GM23338 (cell line): ENCODE measurements around the gene RNF180. TPM values are rescaled to one million over a fixed set of nuclear protein-coding genes. Genes with fewer than 3 reads are reported as not detected.

ENCODE experiments used
- ATAC-seq: fragments of 200-7000 bp; cut with Tn5 transposase; 3 replicates; pipeline ENCODE4 v1.9.1; 2020
- DNase-seq: peaks from one replicate; pipeline ENCODE4 v3.0.0-alpha.2; 2015; ENCODE audit warnings: low spot score
- H2AFZ ChIP-seq: fragments of 200-600 bp; sonication (generic); 2 replicates; pipeline ENCODE4 v1.8.0; 2016; ENCODE audit warnings: antibody characterized with exemption, mild to moderate bottlenecking, moderate library complexity
- H3F3A ChIP-seq: fragments of 200-600 bp; sonication (generic); replicated peaks from 2 replicates; pipeline ENCODE4 v1.8.0; 2017; ENCODE audit warnings: antibody characterized with exemption, mixed run types, low read depth
- H3K27ac ChIP-seq: fragments of 200-600 bp; sonication (generic); 2 replicates; pipeline ENCODE4 v1.6.1; 2016; ENCODE audit warnings: low read depth
- H3K27me3 ChIP-seq: fragments of 200-600 bp; sonication (generic); 2 replicates; pipeline ENCODE4 v1.8.0; 2016; ENCODE audit warnings: mild to moderate bottlenecking, mixed run types, moderate library complexity; ENCODE audit not compliant: insufficient read depth
- H3K36me3 ChIP-seq: fragments of 200-600 bp; sonication (generic); 2 replicates; pipeline ENCODE4 v1.8.0; 2016; ENCODE audit warnings: mild to moderate bottlenecking; ENCODE audit not compliant: insufficient read depth
- H3K4me1 ChIP-seq: fragments of 200-600 bp; sonication (generic); 2 replicates; pipeline ENCODE4 v1.8.0; 2016; ENCODE audit warnings: mild to moderate bottlenecking, moderate library complexity; ENCODE audit not compliant: insufficient read depth
- H3K4me2 ChIP-seq: fragments of 200-600 bp; sonication (generic); 2 replicates; pipeline ENCODE4 v1.7.1; 2017; ENCODE audit warnings: mixed run types
- H3K4me3 ChIP-seq: fragments of 200-600 bp; sonication (generic); 2 replicates; pipeline ENCODE4 v1.6.1; 2016; ENCODE audit warnings: mixed run types
- H3K79me2 ChIP-seq: fragments of 200-600 bp; sonication (generic); replicated peaks from 2 replicates; pipeline ENCODE4 v1.8.0; 2017; ENCODE audit warnings: mild to moderate bottlenecking; ENCODE audit not compliant: insufficient read depth
- H3K9me2 ChIP-seq: fragments of 200-600 bp; sonication (generic); 2 replicates; pipeline ENCODE4 v1.8.0; 2017; ENCODE audit not compliant: insufficient read depth
- H4K20me1 ChIP-seq: fragments of 200-600 bp; sonication (generic); replicated peaks from 2 replicates; pipeline ENCODE4 v1.8.0; 2017; ENCODE audit warnings: mild to moderate bottlenecking; ENCODE audit not compliant: insufficient read depth
- H3K27ac Mint-ChIP-seq: 2 replicates; pipeline ENCODE4 v1.8.0; 2020; ENCODE audit warnings: inconsistent platforms, mild to moderate bottlenecking, moderate library complexity, mixed read lengths
- H3K27me3 Mint-ChIP-seq: 3 replicates; pipeline ENCODE4 v1.8.0; 2022; ENCODE audit warnings: low read depth, mild to moderate bottlenecking, moderate library complexity, mixed read lengths, inconsistent platforms; ENCODE audit not compliant: insufficient read depth, poor library complexity
- H3K36me3 Mint-ChIP-seq: 3 replicates; pipeline ENCODE4 v1.8.0; 2021; ENCODE audit warnings: low read depth, mild to moderate bottlenecking, inconsistent platforms, moderate library complexity, mixed read lengths
- H3K4me1 Mint-ChIP-seq: 3 replicates; pipeline ENCODE4 v1.8.0; 2020; ENCODE audit warnings: mild to moderate bottlenecking, inconsistent platforms, mixed read lengths
- H3K4me3 Mint-ChIP-seq: 3 replicates; pipeline ENCODE4 v1.8.0; 2021; ENCODE audit warnings: moderate library complexity, mild to moderate bottlenecking, inconsistent platforms, mixed read lengths
- H3K9me3 Mint-ChIP-seq: 3 replicates; pipeline ENCODE4 v1.8.0; 2020; ENCODE audit warnings: moderate library complexity, mild to moderate bottlenecking, inconsistent platforms, mixed read lengths
- CTCF ChIP-seq, 2 experiments: fragments of 200-600 bp in 1 of 2; sonication (generic) in 1 of 2; conservative IDR thresholded peaks; 2 replicates each; pipeline versions ENCODE4 v1.5.1 to v1.6.1; 2016 to 2017; ENCODE audit warnings: antibody characterized with exemption in 2 of 2, low read depth in 2 of 2, mild to moderate bottlenecking in 2 of 2, moderate library complexity in 1 of 2
- EZH2phosphoT487 ChIP-seq: fragments of 200-600 bp; sonication (generic); IDR thresholded peaks from one replicate; pipeline ENCODE4 v1.8.1; 2018; ENCODE audit warnings: antibody characterized with exemption; ENCODE audit not compliant: unreplicated experiment
- JUNB ChIP-seq: IDR thresholded peaks from one replicate; pipeline ENCODE4 v1.6.1; 2016; ENCODE audit warnings: antibody characterized with exemption; ENCODE audit not compliant: unreplicated experiment
- ZNF462 ChIP-seq: fragments of 250-450 bp; sonication (Bioruptor Pico); IDR thresholded peaks from 2 replicates; pipeline ENCODE4 v1.5.0; 2020; ENCODE audit warnings: mild to moderate bottlenecking, moderate library complexity
- polyA plus RNA-seq: library from polyadenylated mRNA; unstranded; fragments of >200 nt; fragmentation: Nextera tagmentation; extraction: Ambion mirVana; gene quantifications from 2 replicates; pipeline ENCODE4 v1.2.1, GENCODE V29; 2016
- total RNA-seq: library from RNA; depleted of rRNA; stranded (reverse); fragments of >200 nt; shearing (Covaris generic); gene quantifications from 2 replicates; pipeline ENCODE4 v1.2.3, GENCODE V29; 2014

Gene RNF180
- total and polyA plus RNA-seq, 2 experiments from 2014 or later, result 2.0 to 4.2 TPM

- TF ChIP-seq JUNB (no peak), CTCF (conservative IDR thresholded peaks at IDR 0.05; ENCODE audit: low read depth in 2 of 2) (no peak), EZH2phosphoT487 (no peak)
Observed at GRCh38 chr5:64199425-64199824, 33.8 kb downstream of the RNF180 start (continued).

GRCh38 chr5:64201996-64202395 is 36.4 kb downstream of the RNF180 start:
- Mint-ChIP-seq H3K36me3 (no peaks in the 10 kb centered on the region), H3K27ac (no peak overlapping the region), H3K9me3 (no peaks in the 10 kb centered on the region), H3K27me3 (no peaks in the 10 kb centered on the region), H3K4me1 (no peaks in the 10 kb centered on the region), H3K4me3 (no peak overlapping the region)
- Histone ChIP-seq H4K20me1 (no peaks in the 10 kb centered on the region), H3K79me2 (no peaks in the 10 kb centered on the region), H3K4me2 (no peak overlapping the region), H2AFZ (no peak overlapping the region), H3K27ac (no peak overlapping the region), H3K27me3 (no peaks in the 10 kb centered on the region), H3K4me1 (no peaks in the 10 kb centered on the region), H3F3A (no peaks in the 10 kb centered on the region), H3K9me2 (no peaks in the 10 kb centered on the region), H3K4me3 (no peak overlapping the region), H3K36me3 (no peaks in the 10 kb centered on the region)
- no peak for DNase-seq
- TF ChIP-seq CTCF (conservative IDR thresholded peaks at IDR 0.05; ENCODE audit: low read depth in 2 of 2), result no peak
- TF ChIP-seq ZNF462 (CRISPR knock-in tag), result no peak
- ATAC-seq, result no peak
